Suprapubic skin (tissue), 4 donors: ENCODE measurements around the gene SFSWAP. TPM values are rescaled to one million over a fixed set of nuclear protein-coding genes. Genes with fewer than 3 reads are reported as not detected.

Experiments
- DNase-seq, 2 donors: peaks; one replicate each; pipeline ENCODE4 v3.0.0-alpha.2; 2019; ENCODE audit warnings: low spot score in 2 of 2
- H3K27ac ChIP-seq: fragments of 200-600 bp; sonication (generic); one replicate; pipeline ENCODE4 v1.5.1; 2019
- H3K27me3 ChIP-seq: fragments of 200-600 bp; sonication (generic); one replicate; pipeline ENCODE4 v1.5.1; 2019
- H3K36me3 ChIP-seq: fragments of 200-600 bp; sonication (generic); one replicate; pipeline ENCODE4 v1.5.1; 2019
- H3K4me1 ChIP-seq: fragments of 200-600 bp; sonication (generic); one replicate; pipeline ENCODE4 v1.5.1; 2019
- H3K4me3 ChIP-seq: fragments of 200-600 bp; sonication (generic); one replicate; pipeline ENCODE4 v1.5.1; 2019; ENCODE audit warnings: mild to moderate bottlenecking
- H3K9me3 ChIP-seq: fragments of 200-600 bp; sonication (generic); one replicate; pipeline ENCODE4 v1.5.1; 2019
- EP300 ChIP-seq: sonication (generic); formaldehyde crosslinking; IDR thresholded peaks from one replicate; pipeline ENCODE4 v1.6.1; 2017; ENCODE audit warnings: antibody characterized with exemption
- POLR2A ChIP-seq, 2 donors: fragments of 450-650 bp; IDR thresholded peaks; one replicate each; pipeline ENCODE4 v1.6.1; 2017; ENCODE audit warnings: antibody characterized with exemption in 2 of 2, mild to moderate bottlenecking in 2 of 2, moderate library complexity in 2 of 2
- POLR2AphosphoS5 ChIP-seq, 3 donors: sonication (generic); formaldehyde crosslinking; IDR thresholded peaks; one replicate each; pipeline ENCODE4 v1.6.1; 2017; ENCODE audit warnings: antibody characterized with exemption in 3 of 3
- WGBS: methylation state at CpG from one replicate; pipeline ENCODE4 v1.1.5; 2018; 5-methylcytosine and 5-hydroxymethylcytosine counted together
- total RNA-seq, 4 donors: library from RNA; depleted of rRNA; stranded (reverse); fragments of >200 nt; gene quantifications; one replicate each; pipeline ENCODE4 v1.1.0, GENCODE V29; 2016
- TF ChIP-seq, protein P1 (sequence below), 2 donors: fragments of 200-600 bp in 1 of 2; fragments of 450-650 bp in 1 of 2; sonication (generic) in 1 of 2; IDR thresholded peaks; one replicate each; pipeline ENCODE4 v1.5.1; 2016 to 2019; ENCODE audit warnings: antibody characterized with exemption in 2 of 2, mild to moderate bottlenecking in 1 of 2, moderate library complexity in 1 of 2

The SFSWAP gene
- total RNA-seq, 4 donors from 2014 or later: 41.3 to 107 (median 49.9) TPM

DNA sequence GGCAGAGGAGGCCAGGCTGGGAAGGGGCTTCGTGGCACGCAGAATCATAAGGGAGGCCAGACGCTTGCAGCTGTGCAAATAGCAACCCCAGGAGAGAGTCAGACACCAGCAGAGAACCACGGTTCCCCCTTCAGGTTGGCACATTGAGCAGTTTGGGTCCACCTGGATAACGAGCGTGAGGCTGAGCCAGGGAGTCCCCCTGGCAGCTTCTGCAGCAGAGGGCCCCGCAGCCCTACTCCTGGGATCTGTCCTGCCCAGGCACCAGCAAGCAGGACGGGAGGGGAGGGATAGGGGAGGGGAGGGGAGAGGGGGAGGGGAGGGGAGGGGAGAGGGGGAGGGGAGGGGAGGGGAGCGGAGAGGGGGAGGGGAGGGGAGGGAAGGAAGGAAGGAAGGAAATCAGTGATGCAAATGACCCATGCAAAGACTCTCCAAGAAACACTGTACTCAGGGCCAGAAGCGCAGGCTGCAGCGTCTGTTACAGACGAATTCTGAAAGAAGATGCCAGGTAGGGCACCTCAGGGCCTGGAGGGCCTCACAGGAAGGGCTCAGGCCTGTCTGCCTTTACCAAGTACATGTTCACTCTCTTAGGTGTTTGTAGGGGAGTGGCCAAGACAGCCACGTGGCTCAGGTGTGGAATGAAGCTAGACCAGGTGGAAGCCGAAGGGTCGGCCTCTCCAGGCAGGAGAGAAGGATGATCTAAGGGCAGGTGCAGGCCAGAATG is 85.0 kb downstream of the SFSWAP start:
- H3K36me3 ChIP-seq: peaks cover 77% of the 10 kb centered on the region
- no peak overlapping the region for H3K4me3 ChIP-seq
- TF ChIP-seq EP300: no peak
- TF ChIP-seq POLR2AphosphoS5 (IDR thresholded peaks at IDR 0.05): no peak
- TF ChIP-seq, protein P1, sequence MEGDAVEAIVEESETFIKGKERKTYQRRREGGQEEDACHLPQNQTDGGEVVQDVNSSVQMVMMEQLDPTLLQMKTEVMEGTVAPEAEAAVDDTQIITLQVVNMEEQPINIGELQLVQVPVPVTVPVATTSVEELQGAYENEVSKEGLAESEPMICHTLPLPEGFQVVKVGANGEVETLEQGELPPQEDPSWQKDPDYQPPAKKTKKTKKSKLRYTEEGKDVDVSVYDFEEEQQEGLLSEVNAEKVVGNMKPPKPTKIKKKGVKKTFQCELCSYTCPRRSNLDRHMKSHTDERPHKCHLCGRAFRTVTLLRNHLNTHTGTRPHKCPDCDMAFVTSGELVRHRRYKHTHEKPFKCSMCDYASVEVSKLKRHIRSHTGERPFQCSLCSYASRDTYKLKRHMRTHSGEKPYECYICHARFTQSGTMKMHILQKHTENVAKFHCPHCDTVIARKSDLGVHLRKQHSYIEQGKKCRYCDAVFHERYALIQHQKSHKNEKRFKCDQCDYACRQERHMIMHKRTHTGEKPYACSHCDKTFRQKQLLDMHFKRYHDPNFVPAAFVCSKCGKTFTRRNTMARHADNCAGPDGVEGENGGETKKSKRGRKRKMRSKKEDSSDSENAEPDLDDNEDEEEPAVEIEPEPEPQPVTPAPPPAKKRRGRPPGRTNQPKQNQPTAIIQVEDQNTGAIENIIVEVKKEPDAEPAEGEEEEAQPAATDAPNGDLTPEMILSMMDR (IDR thresholded peaks at IDR 0.05): no peak
- no peak for TF ChIP-seq POLR2A (IDR thresholded peaks at IDR 0.05)
- H3K27me3 ChIP-seq: no peaks in the 10 kb centered on the region
- peaks cover 11% of the 10 kb centered on the region for H3K4me1 ChIP-seq
- H3K9me3 ChIP-seq: no peaks in the 10 kb centered on the region
- no peak for DNase-seq
- WGBS: 52% methylated on average over 12 of the region's 15 CpGs
- H3K27ac ChIP-seq: no peak overlapping the region

GRCh38 chr12:131796411-131796736 is 85.5 kb downstream of the SFSWAP start:
- peaks cover 11% of the 10 kb centered on the region for H3K4me1 ChIP-seq
- no peaks in the 10 kb centered on the region for H3K9me3 ChIP-seq
- no peaks in the 10 kb centered on the region for H3K27me3 ChIP-seq
- no peak overlapping the region for H3K27ac ChIP-seq
- no peak overlapping the region for H3K4me3 ChIP-seq
- DNase-seq: no peak
- 84% methylated on average over 6 of the region's 6 CpGs for WGBS
- TF ChIP-seq EP300: no peak
- TF ChIP-seq POLR2A (IDR thresholded peaks at IDR 0.05): no peak
- TF ChIP-seq POLR2AphosphoS5 (IDR thresholded peaks at IDR 0.05): no peak
- TF ChIP-seq, protein P1 (IDR thresholded peaks at IDR 0.05): no peak
- peaks cover 72% of the 10 kb centered on the region for H3K36me3 ChIP-seq

GRCh38 chr12:131796754-131797587 is 86.1 kb downstream of the SFSWAP start:
- Histone ChIP-seq H3K4me1 (peaks cover 11% of the 10 kb centered on the region), H3K9me3 (no peaks in the 10 kb centered on the region), H3K36me3 (peaks cover 70% of the 10 kb centered on the region), H3K27me3 (no peaks in the 10 kb centered on the region), H3K4me3 (no peak overlapping the region), H3K27ac (no peak overlapping the region)
- no peak for DNase-seq
- 89% methylated on average over 8 of the region's 28 CpGs for WGBS
- TF ChIP-seq EP300: no peak

DNA sequence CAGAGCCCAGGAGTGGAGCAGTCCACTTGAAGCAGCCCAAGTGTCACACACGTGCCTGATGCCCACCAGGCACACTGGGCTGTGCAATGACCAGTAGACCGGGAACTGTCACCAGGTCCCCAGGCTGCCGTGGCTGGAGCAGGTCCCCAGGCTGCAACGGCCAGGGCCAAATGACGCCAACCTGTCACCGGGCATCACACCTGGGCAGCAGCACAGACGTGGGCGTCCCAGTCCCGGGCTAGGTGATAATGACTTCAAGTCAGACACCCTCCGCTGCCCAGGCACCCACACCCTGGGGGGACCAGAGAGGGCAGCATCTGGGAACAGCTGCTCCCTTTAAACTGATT is 86.7 kb downstream of the SFSWAP start:
- TF ChIP-seq EP300: no peak
- TF ChIP-seq, protein P1 (IDR thresholded peaks at IDR 0.05): no peak
- no peak overlapping the region for H3K4me3 ChIP-seq
- WGBS: 92% methylated on average over 5 of the region's 10 CpGs

GRCh38 chr12:131799195-131799594 is 88.3 kb downstream of the SFSWAP start:
- Histone ChIP-seq H3K4me3 (no peak overlapping the region), H3K4me1 (peaks cover 18% of the 10 kb centered on the region), H3K9me3 (no peaks in the 10 kb centered on the region), H3K27me3 (no peaks in the 10 kb centered on the region), H3K27ac (no peak overlapping the region), H3K36me3 (peaks cover 59% of the 10 kb centered on the region)
- no peak for DNase-seq
- TF ChIP-seq POLR2A (IDR thresholded peaks at IDR 0.05) (no peak), EP300 (no peak), POLR2AphosphoS5 (IDR thresholded peaks at IDR 0.05) (no peak)
- TF ChIP-seq, protein P1 (IDR thresholded peaks at IDR 0.05): no peak
- 85% methylated on average over 17 of the region's 21 CpGs for WGBS

More for the DNA sequence above, 86.7 kb downstream of the SFSWAP start:
- peaks cover 11% of the 10 kb centered on the region for H3K4me1 ChIP-seq
- no peaks in the 10 kb centered on the region for H3K9me3 ChIP-seq
- no peak for DNase-seq
- H3K27ac ChIP-seq: no peak overlapping the region
- H3K27me3 ChIP-seq: no peaks in the 10 kb centered on the region
- H3K36me3 ChIP-seq: peaks cover 72% of the 10 kb centered on the region
